GM21367 (cell line): ENCODE results near the gene OR9I1.

Source experiments
- ATAC-seq: cut with Tn5 transposase; IDR thresholded peaks from one replicate; pipeline ENCODE4 v1.9.1; 2021; ENCODE audit not compliant: unreplicated experiment

OR9I1 gene

GRCh38 chr11:58125469-58125868 lies at the start of gene OR9I1:
OR9I1 (minus strand) TSS chr11:58125530; CDS start chr11:58119444, 6,086 bp downstream.
- no peak for ATAC-seq

GRCh38 chr11:58165504-58166106 lies 40.3 kb upstream of the OR9I1 start:
- no peak for ATAC-seq

- ATAC-seq, result no peak
Measured at GRCh38 chr11:58164990-58165389, 39.7 kb upstream of the OR9I1 start.

GRCh38 chr11:58164389-58164788 lies 39.1 kb upstream of the OR9I1 start:
- ATAC-seq, result no peak

DNA sequence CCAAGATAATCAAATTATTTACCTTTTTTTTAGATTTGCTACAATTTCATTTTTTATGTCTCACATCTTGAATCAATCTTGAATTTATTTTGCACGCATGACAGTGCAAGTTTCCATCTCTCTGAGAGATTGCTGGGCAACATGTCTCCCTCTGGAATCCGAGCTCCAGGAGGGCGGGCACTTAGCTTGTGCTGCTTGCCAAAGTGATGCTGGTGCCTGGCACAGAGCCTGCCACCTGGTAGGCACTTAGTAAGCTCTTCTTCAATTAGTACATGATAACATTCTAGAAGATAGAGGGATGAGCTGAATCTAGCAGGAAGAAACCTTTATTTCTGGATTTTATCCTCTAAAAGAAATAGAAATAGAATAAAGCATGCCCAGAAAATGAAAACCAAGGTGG lies 27.5 kb upstream of the OR9I1 start:
- ATAC-seq, result no peak

DNA sequence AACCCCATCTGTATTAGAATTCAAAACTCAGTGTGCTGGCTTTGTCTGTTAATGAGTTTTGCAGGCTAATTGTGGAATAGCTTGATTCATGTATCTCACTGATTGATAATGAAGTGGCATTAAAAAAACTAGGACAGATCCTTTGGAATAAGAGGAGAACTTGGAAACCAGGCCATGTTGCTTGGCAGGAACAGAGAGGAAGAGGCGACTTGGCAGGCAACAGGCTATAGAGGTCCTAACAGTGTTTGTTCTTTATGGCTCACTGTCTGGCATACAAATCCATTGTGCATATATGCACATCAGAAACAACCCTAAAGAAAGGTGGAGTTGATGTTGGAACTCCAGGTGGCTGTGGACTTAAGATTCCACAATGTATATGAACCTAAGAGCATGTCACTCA lies 17.4 kb upstream of the OR9I1 start:
- ATAC-seq, result no peak

DNA sequence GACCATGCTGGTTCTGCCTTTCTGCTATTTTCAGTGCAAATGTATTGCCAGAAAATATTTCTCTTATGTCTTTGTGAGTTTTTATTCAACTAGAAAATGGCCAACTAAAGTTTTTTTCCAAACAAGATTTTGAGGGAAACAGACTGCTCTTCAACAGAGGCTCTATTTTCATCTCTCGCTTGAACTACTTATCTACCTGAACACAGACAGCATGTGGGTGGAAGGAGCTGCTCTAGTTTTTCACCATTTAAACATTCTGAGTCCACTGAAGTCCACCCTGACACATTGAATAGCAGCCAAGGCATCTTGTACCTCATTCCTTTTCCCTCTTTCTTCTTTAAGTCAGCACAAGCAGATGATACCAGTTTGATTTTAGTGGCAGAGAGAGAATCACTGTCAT lies 9.8 kb upstream of the OR9I1 start:
- ATAC-seq, result no peak

GRCh38 chr11:58134151-58134550 lies 8.8 kb upstream of the OR9I1 start:
- ATAC-seq, result no peak

DNA sequence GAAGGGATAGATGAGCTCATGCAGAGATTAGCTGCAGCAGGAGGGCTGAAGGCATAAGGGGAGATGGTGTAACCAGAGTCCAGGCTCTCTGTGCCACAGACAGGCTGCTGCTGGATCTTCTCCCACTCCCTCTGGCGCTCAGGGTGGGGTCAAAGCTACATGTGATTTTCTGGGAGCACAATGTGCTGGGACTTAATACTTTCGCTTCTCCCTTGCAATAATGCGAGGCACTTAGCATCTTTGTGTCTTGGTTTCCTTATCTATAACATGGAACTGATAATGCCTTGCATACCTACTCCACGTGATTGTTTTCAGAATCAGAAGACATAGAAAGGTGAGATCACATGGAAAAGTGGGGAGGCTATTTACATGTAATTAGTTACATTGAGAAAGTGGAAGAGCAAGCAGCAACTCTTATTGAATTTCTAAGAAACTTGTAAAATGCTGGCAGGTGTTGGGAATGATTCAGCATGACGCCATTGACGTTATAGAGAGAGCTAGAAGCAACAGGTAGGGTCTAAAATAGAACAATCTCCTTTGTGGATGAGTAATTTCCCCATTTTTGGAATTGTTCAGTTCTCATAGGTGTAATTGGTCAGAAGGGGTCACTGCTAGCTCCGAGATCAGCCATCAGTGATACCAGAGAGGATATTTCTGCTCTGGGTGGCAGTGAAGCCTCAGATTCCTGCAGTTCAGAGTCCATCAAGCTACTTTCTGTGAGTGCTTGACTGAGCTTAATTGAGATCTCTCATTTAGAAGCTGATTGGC lies 8.2 kb upstream of the OR9I1 start:
- ATAC-seq, result no peak

DNA sequence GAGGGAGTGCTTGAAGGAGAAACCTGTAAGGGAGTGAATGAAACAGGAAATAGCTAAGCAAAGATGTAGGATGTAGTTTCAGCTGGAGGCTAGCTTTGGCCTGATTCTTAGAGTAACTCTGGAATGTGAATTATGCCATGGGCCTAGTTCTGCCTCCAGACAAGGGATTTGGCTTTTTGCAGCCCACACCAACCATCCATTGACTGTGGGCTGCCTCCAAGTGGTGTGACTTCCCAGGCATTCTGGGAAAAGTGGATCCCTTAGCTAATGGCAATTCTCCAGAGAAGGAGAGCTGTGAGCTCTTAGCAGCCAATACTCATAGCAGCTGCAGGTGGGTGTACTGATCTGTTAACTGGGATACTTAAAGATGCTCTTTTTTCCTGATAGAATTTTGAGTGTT lies 2.0 kb upstream of the OR9I1 start:
- ATAC-seq, result no peak

GRCh38 chr11:58121096-58121495 lies 4.2 kb downstream of the OR9I1 start:
- no peak for ATAC-seq

DNA sequence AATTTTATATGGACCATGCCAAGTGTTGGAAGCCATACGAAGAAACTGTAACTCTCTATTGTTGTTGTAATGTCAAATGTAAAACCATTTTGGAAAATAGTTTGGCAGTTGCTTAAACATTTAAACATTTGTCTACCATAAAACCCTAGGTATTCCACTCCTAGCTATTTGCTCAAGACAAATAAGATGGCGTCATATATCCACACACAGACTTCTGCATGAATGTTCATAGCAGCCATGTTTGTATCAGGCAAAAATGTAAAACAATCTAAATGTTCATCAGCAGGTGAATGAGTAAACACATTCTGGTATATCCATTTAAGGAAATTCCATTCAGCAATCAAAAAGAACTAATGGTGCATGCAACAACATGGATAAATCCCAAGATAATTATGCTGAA lies 27.9 kb downstream of the OR9I1 start:
- ATAC-seq, result no peak

DNA sequence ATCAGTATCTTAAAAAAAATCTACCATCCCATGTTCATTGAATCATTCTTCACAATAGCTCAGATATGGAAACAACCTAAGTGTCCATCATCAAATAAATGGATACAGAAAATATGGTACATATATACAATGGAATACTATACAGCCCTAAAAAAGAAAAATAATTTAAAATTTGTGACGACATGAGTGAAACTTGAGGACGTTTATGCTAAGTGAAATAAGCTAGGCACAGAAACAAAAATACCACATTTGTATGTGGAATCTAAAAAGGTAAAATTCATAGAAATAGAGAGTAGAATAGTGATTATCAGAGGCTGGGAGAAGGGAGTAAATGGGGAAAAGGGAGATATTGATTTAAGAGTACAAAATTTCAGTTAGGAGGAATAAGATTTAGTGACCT lies 38.8 kb downstream of the OR9I1 start:
- no peak for ATAC-seq

- no peak for ATAC-seq
Measured at GRCh38 chr11:58075781-58076180, 49.5 kb downstream of the OR9I1 start.

DNA sequence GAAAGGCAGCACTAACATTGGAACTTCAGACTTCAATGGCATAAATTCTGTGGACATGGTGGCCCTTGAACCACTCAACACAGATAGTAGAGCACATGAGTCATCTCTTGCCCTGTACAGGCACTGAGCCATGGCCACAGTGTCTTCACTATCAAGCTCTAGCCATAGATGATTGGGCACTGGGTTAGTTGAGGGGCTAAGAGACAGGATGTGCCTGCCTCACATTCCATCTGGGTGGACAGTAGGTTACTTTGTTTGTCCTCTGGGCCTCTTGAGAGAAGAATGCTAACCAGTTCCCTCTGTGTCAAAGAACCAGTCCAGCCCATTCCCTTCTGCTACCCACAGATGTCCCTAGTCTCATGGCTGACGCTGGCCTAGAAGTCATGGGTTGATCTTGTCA lies 54.7 kb downstream of the OR9I1 start:
- no peak for ATAC-seq

GRCh38 chr11:58068655-58069054 lies 56.7 kb downstream of the OR9I1 start:
- ATAC-seq, result no peak

DNA sequence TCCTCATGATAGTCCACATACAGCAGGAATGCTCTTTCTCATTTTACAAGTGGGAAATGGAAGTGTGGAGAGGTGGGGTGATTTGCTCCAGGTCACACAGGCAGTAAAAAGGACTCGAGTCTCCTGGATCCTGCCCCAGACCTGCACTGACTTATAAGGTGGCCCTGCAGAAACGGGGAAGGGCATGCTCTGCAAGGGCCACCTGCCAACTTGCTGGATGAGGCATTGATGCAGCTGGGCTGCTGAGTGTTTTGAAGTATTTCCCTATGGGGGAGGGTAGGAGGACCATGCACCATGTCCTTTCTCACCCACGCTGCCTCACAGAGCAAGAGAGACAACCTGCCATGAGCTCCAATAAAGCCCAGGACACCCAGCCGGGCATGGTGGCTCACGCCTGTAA lies 57.6 kb downstream of the OR9I1 start:
- ATAC-seq, result no peak
